ENCODE measurements around the gene IMP3.
"Not testable (repeated sequence)": the region's sequence is repeated elsewhere in the genome, so short reads cannot be mapped to it uniquely, and the experiment has no call there.

The IMP3 gene, protein sequence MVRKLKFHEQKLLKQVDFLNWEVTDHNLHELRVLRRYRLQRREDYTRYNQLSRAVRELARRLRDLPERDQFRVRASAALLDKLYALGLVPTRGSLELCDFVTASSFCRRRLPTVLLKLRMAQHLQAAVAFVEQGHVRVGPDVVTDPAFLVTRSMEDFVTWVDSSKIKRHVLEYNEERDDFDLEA

GRCh38 chr15:75639709-75640482 is at the start of gene IMP3:
IMP3 (minus strand) TSS chr15:75640224; CDS start chr15:75640168, 56 bp downstream.
- peak; percentile 94 for DNase-seq

DNA sequence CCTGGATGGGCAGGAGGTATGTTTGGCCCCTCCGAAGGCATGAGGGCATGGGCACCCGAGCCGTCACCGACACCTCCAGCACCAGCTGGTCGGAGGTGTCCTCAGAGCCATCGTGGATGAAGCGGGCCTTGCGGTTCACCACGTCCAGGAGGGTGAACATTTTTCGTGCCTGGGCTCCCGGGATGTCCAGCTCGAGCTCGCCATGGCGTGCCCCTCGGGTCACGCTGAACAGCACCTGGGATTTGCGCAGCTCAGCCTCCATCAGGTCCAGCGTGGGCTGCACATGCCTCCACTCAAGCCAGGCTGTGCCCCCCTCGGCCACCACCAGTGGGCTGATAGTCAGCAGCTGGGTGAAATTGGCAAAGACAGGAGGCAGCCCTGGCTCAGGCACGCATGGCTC is 49.4 kb upstream of the IMP3 start:
- not testable (repeated sequence) for DNase-seq

DNA sequence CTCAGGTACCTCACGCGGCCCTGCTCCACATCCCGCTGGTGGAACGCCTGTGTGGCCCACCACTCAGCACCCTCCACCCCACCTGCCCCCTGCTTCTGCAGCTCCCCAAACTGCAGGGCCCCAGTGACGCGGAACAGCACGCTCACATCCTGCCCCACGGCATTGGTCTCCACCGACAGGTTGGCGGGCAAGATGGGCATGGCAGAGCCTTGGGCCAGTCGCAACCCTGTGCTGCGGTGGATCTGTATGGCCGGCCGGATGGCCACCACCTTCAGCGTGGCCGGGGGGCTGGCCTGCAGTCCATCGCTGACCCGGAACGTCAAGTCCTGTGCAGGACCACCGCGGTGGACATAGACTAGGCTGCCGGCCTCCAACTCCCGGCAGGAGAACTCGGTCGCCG is 48.8 kb upstream of the IMP3 start:
- DNase-seq: no peak

GRCh38 chr15:75688278-75688557 is 48.2 kb upstream of the IMP3 start:
- no peak for DNase-seq

DNA sequence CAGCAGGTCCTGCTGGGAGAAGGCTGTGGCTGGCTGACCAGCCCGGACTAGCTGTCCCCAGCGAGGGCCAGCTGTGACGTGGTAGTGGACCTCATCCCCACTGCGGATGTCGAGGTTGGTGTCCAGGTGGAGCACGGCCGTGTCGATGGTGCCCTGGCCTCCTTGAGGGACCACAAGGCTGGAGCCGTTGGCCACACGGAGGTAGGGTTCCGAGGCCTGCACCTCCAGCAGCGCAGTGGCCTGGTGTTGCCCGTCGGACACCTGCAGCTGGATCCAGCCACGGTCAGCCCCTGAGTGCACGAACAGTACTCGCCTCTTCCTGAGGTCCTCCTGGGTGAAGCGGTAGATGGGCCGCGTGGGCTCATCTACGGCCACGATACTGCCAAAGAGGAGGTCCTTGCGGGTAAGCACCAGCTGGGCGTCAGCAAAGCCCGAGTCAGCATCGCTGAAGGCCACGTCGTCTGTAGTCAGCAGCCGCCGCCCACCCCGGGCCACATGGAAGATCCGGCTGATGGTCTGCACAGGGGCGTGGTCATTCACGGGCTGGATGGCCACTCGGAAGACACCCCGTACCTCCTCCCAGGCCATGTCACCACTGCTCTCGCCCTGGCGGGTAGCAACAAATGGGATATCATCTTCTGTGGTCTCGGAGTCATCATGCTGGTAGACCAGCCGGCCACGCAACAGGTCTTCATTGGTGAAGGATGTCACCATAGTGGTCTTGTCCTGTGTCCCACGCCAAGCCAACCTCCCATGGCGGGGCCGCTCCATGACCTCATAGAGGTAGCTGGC is 47.7 kb upstream of the IMP3 start:
- no peak for DNase-seq

GRCh38 chr15:75686212-75686642 is 46.2 kb upstream of the IMP3 start:
- peak; percentile 43 for DNase-seq

GRCh38 chr15:75685195-75685594 is 45.2 kb upstream of the IMP3 start:
- DNase-seq: no peak

GRCh38 chr15:75684648-75685047 is 44.6 kb upstream of the IMP3 start:
- DNase-seq: no peak

DNA sequence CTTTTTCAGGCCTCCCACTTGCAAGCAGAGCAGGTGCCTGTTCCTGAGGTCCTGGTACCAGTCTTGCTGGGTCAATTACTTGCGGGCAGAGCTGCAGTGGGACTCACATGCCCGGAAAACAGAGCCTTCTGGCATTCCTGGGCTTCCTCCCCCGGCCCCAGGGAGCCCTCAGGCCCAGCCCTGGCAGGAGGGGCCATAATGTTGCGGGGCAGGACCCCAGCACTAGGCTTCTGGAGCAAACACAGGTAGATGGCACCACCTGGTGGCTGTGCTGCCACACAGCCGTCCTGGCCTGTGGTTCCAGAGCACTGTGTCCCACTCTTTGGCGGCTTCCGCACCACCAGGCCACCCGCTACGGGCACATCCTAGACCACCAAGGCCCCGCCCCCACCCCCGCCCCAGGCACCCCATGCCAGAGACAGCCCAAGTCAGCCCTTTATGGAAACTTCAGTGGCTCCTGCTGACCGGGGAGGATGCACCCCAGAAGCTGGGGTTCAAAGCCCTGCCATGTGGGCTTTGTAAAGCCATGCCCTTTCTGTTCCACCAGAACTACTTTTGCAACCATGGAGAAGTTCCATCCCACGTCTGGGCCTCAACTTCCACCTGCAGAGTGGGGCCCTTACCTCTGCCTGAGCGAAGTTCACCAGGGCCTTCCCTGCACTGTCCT is 43.8 kb upstream of the IMP3 start:
- peak; percentile 53 for DNase-seq

DNA sequence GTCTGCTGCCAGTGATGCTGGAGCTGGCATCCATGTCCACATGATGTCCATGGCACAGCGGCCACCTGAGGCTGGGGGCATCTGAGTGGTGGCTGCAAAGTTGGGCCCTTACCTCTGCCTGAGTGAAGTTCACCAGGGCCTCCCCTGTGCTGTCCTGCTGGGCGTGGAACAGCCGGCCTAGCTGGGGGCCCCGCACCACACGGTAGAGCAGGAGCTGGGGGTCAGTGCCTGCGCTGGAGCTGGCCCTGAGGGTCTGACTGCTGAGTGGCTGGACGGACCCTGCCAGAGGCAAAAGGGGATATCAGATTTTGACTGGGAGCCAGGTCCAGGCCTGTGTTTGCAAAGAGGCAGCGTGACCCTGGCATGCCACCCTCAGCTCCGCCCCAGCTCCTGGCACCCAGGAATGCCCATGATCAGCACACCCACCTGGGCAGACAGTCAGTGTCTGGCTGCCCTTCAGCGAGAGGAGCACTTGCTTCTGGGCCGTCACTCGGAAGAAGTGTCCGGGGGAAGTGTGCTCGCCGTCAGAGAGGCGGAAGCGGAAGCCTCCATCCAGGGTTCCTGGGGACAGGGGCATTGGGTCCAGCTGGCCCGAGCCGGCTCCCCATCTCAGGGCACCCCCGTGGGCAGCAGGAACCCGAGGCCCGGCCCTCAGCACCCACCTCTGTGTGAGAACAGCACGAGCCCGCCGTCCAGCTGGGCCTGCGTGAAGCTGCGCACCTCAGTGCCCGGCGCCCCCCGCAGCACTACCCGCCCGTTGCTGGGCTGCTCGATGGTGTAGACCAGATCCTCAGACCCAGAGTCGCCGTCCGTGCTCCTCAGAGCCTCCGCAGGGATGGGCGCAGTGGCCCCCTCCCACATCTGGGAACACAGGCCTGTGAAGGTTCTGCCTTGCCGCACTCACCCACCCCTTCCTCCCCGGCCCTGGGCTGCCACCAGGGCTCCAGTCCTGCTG is 42.4 kb upstream of the IMP3 start:
- no peak for DNase-seq

- DNase-seq: no peak
Measured at GRCh38 chr15:75680007-75680789, 40.2 kb upstream of the IMP3 start.

DNA sequence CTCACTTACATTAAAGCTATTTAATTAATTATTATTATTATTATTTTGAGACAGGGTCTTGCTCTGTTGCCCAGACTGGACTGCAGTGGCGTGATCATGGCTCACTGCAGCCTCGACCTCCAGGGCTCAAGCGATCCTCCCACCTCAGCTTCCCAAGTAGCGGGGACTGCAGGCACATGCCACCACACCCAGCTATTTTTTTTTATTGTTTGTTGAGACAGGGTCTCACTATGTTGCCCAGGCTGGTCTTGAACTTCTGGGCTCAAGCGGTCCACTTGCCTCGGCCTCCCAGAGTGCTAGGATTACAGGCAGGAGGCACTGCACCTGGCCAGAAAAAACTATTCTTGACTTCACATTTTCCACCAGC is 38.3 kb upstream of the IMP3 start:
- DNase-seq: not testable (repeated sequence)

GRCh38 chr15:75677465-75678323 is 37.7 kb upstream of the IMP3 start:
- DNase-seq: no peak

DNA sequence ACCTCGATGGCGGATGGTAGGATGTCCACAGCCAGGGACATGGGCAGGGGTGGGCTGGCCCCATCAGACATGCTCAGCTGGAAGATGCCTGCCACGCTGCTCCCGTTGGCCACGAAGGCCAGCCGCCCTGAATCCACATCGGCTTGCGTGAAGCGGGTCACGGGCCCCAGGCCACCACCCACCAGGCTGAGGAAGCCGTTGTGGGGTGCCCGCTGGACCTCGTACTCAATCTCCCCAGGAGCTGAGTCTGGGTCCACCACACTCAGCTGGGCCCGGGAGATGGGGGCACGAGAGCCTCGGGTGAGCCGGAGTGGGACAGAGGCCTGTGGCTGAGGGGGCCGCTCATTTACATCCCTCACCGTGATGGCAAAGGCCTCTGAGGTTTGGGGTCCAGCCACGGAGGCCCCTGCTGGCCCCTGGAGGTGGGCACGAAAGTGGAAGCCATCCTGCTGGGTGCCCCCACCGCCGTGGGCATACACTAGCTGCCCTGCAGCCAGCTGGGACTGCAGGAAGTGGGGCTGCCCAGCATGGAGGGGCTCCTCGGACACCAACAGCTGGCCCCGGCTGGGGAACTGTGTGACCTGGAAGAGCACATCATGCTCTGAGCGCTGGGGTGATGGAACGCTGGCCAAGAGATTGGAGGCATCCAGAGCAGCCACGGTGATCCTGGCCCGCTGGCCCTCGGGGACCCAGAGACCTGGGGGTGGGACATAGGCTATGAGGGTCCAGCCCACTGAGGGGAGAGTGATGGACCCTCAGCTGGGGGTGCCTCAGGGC is 36.9 kb upstream of the IMP3 start:
- no peak for DNase-seq

DNA sequence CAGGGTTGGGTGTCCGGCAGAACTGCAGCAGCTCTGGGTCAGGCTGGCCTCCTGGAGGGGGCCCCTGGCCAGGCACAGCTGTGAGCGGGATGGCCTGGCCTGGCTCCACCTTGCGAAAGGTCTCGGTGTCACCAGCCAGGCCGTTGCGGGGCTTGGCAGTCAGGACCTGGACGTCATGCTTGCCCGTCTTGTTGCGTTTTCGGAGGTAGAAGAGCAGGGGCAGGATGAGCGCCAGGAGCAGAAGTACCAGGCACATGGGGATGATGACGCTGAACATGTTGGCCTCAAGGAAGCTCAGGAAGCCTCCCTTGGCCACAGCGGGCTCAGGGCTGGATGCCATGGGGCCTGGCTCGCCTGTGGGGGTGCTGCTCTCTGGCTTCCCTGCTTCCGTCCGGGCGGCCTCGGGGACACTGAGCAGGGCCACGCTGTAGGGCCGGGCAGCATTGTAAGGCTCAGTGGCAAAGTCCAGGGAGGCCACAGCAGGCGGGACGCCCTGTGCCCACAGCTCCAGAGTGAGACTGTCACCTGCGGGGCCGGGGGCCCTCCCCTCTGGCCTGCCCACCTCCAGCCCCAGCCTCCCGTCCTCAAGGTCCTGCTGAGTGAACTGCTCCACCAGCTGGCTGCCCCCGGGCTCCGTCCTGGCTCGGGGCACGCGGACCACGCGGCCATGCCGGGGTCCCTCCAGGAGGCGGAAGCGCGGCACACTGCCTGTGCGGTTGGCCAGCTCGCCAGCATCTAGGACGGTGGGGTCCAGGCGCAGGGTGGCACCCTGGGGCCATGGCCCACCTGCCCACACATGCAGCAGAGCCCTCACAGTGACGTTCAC is 35.8 kb upstream of the IMP3 start:
- DNase-seq: no peak

DNA sequence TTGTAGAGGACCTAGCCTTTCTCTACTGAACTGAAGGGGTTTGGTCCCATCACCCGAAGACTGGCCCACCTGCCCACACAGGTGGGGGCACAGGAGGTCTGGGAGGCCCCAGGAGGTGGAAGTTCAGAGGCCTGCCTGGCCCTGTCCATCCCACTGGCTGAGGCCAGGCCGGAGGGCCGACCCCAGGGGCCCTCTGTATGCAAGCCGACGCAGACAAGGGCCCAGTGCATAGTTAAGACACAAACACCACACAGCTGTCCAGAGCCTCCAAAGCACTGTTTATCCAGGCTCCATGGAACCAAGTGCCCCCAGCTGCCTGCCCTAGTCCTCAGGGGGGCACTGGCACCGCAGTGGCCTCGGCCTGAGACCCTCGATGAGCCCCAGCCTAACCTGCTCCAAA is 34.3 kb upstream of the IMP3 start:
- DNase-seq: no peak

GRCh38 chr15:75673426-75674235 is 33.6 kb upstream of the IMP3 start:
- DNase-seq: no peak

All from NCI-H1694 treated with DMSO at 0.1 percent for 48 hours (cell line).